ENCODE measurements around the gene APEX1.

APEX1 gene

DNA sequence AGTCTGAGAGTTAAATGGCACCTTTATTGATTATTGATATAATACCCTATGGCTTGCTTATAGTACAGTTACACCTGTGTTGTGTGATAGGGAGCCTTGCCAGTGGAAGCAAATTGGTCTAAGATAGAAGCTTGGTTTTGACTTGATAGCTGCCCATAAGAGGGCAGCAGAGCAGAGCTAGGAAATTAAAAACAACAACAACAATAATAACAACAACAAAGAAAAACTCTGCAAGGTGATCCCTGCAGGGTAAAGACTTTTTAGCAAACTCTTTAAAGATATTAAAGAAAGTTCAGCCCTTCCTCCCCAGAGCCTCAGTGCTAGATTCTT, 32.3 kb downstream of the APEX1 start:
- DNase-seq (ENCODE audit: insufficient read length, low spot score) = no peak

DNA sequence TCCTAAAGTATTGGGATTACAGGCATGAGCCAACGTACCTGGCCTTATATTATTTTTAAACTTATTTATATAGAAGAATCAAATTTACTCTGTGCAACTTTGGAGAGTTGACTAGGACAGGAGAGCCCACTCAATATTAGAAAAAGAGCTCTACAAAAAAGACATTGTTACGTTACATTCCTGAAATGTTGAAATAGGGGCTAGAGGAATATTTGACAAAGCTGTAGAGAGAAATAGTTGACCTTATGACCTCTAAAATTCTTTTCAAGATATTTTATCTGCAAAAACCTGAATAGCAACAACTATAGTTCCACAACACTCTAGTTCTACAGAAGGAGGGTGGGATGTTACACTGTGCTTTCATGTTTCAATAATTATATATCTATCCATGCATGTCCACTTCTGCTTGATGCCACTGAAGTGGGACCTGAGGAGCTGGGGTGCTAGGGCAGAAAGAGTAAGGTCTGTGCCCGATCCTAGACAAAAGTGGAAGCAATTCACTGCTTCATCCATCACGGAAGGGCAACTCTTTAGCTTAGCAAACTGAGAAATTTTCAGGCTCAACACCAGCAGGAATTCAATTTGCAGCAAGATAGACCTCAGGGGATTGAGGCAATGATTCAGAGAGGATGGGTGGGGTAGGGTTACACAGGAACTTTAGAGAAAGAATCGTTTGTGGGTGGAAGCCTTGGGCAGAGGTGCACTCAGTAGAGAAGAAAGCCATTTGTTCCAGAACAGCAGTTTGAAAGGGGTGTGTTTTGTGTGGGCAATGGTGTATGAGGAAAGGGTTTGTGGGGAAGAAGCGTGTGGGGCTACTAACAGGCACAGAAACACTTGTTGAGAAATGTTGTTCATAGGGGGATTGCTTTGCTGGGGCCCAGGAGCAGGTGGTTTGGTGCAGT, 34.3 kb downstream of the APEX1 start:
- TF ChIP-seq POLR2A (IDR thresholded peaks at IDR 0.05; ENCODE audit: low read depth, low read length) (no peak), POU2F2 (IDR thresholded peaks at IDR 0.05; ENCODE audit: low read depth, low read length) (no peak), TAF1 (IDR thresholded peaks at IDR 0.05; ENCODE audit: low read depth, low read length) (no peak), POLR2AphosphoS5 (IDR thresholded peaks at IDR 0.05; ENCODE audit: low read depth, low read length) (no peak), SPI1 (IDR thresholded peaks at IDR 0.05; ENCODE audit: low read depth, low read length) (no peak), PAX5 (IDR thresholded peaks at IDR 0.05; ENCODE audit: insufficient read depth, low read length, severe bottlenecking) (no peak)
- peak; percentile 79 for FAIRE-seq
- no peak for DNase-seq (ENCODE audit: insufficient read length, low spot score)

More for the DNA sequence above, 32.3 kb downstream of the APEX1 start:
- TF ChIP-seq POU2F2 (IDR thresholded peaks at IDR 0.05; ENCODE audit: low read depth, low read length) = no peak
- TF ChIP-seq POLR2A (IDR thresholded peaks at IDR 0.05; ENCODE audit: low read depth, low read length) = no peak
- TF ChIP-seq POLR2AphosphoS5 (IDR thresholded peaks at IDR 0.05; ENCODE audit: low read depth, low read length) = no peak
- no peak for TF ChIP-seq TAF1 (IDR thresholded peaks at IDR 0.05; ENCODE audit: low read depth, low read length)
- no peak for TF ChIP-seq PAX5 (IDR thresholded peaks at IDR 0.05; ENCODE audit: insufficient read depth, low read length, severe bottlenecking)
- no peak for TF ChIP-seq SPI1 (IDR thresholded peaks at IDR 0.05; ENCODE audit: low read depth, low read length)
- no peak for FAIRE-seq

DNA sequence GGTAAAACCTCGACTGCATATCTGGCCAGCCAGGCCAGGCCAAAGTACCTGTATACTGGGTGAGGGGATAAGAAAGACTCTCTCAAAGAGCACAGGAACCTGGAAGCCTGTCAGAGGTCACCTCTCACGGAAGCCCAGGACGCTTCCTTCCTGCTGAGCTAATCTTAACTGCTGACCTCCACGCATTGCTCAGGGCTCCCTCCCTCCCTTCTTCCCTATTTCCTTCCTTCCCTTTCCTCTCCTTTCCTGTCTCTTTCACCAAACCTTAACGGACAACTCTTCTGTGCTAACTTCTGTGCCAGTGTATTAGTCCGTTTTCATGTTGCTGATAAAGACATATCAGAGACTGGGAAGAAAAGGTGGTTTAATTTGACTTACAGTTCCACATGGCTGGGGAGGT, 35.5 kb downstream of the APEX1 start:
- DNase-seq (ENCODE audit: insufficient read length, low spot score) = no peak
- no peak for FAIRE-seq
- TF ChIP-seq POLR2A (IDR thresholded peaks at IDR 0.05; ENCODE audit: low read depth, low read length) = no peak
- no peak for TF ChIP-seq TAF1 (IDR thresholded peaks at IDR 0.05; ENCODE audit: low read depth, low read length)
- no peak for TF ChIP-seq POU2F2 (IDR thresholded peaks at IDR 0.05; ENCODE audit: low read depth, low read length)

DNA sequence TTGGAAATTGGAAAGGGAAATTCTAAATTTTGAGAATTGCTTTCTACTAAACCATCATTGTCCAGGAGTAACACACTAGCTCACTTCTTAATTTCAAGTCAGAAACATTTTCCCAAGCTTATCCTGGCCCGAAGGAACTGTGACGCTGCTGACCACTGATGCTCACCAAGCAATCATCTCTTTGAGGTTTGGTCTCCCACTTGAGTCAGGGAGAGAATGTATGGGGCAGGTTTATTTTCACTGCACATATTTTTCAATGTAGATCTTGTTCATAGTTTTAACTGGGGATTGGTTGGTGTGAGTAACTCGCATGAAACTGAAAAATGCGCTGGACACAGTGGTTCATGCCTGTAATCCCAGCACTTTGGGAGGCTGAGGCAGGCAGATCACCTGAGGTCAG, 37.5 kb downstream of the APEX1 start:
- TF ChIP-seq TAF1 (IDR thresholded peaks at IDR 0.05; ENCODE audit: low read depth, low read length) = no peak
- no peak for TF ChIP-seq POLR2A (IDR thresholded peaks at IDR 0.05; ENCODE audit: low read depth, low read length)
- no peak for TF ChIP-seq SPI1 (IDR thresholded peaks at IDR 0.05; ENCODE audit: low read depth, low read length)
- no peak for TF ChIP-seq PAX5 (IDR thresholded peaks at IDR 0.05; ENCODE audit: insufficient read depth, low read length, severe bottlenecking)
- FAIRE-seq = no peak
- DNase-seq (ENCODE audit: insufficient read length, low spot score) = no peak

DNA sequence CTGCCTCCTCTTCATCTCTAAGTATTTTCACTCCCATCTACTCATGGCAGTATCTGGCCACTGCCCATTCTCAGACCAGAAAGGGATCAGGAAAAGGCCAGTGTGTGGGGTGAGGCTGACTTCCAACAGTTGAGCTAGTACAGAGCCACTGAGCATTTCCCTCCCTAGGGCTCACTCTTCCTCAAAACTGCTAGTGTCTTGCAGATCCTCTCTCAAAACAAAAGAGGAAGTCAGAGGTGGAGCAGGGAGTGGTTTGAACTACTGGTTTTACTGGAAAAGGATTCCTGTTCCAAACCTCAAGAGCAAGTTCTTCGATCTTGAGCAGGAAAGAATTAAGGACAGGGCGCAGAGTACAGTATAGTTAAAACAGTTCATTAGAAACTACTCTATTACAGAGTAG, 38.6 kb downstream of the APEX1 start:
- no peak for DNase-seq (ENCODE audit: insufficient read length, low spot score)
- TF ChIP-seq SPI1 (IDR thresholded peaks at IDR 0.05; ENCODE audit: low read depth, low read length) (peak; percentile 91), POLR2AphosphoS5 (IDR thresholded peaks at IDR 0.05; ENCODE audit: low read depth, low read length) (no peak)
- peak; percentile 65 for FAIRE-seq

DNA sequence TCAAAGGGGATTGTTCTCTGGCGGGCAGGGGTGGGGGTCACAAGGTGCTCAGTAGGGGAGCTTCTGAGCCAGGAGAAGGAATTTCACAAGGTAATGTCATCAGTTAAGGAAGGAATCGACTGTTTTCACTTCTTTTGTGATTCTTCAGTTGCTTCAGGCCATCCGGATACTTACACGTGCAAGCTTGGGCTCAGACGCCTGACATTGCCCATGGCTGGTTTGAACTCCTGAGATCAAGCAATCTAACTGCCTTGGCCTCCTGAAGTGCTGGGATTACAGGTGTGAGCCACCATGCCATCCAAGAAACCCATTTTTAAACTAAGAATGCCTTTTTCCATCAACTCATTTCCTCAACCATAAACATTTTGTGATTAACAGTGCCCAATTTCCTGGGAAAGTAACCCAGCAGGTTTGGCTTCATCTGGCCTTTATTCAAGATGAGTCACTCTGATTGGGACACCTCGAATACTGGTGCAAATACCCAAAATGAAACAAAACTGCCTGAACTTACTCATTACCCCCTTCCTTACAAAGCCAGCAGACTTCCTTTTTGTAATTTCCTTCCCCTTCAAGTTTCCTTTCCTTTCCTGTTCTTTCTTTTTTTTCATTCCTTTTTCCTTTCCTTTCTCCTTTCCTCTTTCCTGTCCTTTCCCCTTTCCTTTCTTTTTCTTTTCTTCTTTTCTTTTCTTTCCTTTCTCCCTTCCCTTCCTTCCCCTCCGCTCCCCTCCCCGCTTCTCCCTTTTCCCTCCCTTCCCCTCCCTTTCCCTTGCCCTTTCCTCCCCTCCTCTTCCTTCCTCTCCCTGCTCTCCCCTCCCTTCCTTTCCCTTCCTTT, 40.1 kb downstream of the APEX1 start:
- DNase-seq (ENCODE audit: insufficient read length, low spot score) (no peak), FAIRE-seq (no peak)

DNA sequence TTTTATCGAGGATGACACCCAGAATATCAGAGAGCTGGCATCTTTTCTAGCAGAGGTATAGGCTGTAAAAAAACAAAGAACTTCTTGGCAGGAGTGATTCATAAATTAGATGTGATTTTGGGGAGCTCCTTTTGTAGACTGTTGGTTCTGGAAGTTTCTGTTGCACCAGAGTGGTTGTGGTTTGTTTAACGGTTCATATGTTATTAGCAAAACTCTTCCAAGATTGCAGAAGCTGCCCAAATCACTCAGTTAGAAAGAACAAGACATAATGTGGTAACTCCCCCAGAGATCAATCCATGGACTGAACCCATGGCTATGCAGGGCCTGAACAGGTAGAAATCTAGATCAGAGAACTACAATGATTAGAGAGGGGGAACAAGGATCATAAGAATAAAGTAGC, 43.6 kb downstream of the APEX1 start:
- FAIRE-seq (no peak), DNase-seq (ENCODE audit: insufficient read length, low spot score) (no peak)
- TF ChIP-seq POU2F2 (IDR thresholded peaks at IDR 0.05; ENCODE audit: low read depth, low read length) = no peak

More for the DNA sequence above, 40.1 kb downstream of the APEX1 start:
- no peak for TF ChIP-seq TAF1 (IDR thresholded peaks at IDR 0.05; ENCODE audit: low read depth, low read length)
- no peak for TF ChIP-seq PAX5 (IDR thresholded peaks at IDR 0.05; ENCODE audit: insufficient read depth, low read length, severe bottlenecking)
- no peak for TF ChIP-seq POLR2A (IDR thresholded peaks at IDR 0.05; ENCODE audit: low read depth, low read length)
- TF ChIP-seq POLR2AphosphoS5 (IDR thresholded peaks at IDR 0.05; ENCODE audit: low read depth, low read length) = no peak
- TF ChIP-seq SPI1 (IDR thresholded peaks at IDR 0.05; ENCODE audit: low read depth, low read length) = no peak
- TF ChIP-seq POU2F2 (IDR thresholded peaks at IDR 0.05; ENCODE audit: low read depth, low read length) = no peak

DNA sequence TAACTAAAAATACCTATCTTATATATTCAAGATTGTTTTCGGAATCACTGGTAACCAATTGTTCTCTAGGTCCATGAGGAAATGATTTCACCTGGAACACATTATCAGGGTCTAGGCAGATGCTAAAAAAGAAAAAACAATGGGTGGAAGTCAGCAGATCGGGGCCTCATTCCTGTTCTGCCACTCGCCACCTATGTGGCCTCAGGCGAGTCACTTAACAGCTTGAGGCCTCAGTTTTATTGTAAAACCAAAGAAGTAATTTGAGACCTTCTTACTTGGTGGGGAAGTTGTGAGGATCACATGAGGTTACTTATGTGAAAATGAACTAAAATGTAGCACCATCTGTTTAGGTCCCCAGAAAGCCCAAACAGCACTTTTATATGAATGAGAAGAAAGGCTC, 44.1 kb downstream of the APEX1 start:
- FAIRE-seq (no peak), DNase-seq (ENCODE audit: insufficient read length, low spot score) (no peak)
- no peak for TF ChIP-seq PAX5 (IDR thresholded peaks at IDR 0.05; ENCODE audit: insufficient read depth, low read length, severe bottlenecking)
- no peak for TF ChIP-seq POLR2A (IDR thresholded peaks at IDR 0.05; ENCODE audit: low read depth, low read length)
- no peak for TF ChIP-seq POU2F2 (IDR thresholded peaks at IDR 0.05; ENCODE audit: low read depth, low read length)
- no peak for TF ChIP-seq SPI1 (IDR thresholded peaks at IDR 0.05; ENCODE audit: low read depth, low read length)
- TF ChIP-seq TAF1 (IDR thresholded peaks at IDR 0.05; ENCODE audit: low read depth, low read length) = no peak
- TF ChIP-seq POLR2AphosphoS5 (IDR thresholded peaks at IDR 0.05; ENCODE audit: low read depth, low read length) = no peak

DNA sequence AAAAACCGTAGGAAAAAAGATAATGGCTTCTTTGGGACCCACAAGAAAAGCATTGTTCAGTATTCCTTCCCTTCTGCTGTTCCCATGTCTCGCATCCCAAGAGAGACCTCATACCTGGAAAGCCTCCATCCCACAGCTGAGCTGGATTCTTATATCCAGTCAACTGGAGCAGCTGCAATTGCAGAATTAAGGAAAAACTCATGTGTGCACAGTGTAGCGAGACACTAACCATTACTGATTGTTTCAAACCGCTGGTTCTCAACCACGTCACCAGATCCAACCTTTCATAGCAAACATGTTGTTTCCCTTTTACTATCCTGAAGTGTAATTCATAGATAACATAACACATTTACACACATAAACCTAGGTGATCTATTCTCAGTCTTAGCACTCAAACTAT, 44.9 kb downstream of the APEX1 start:
- FAIRE-seq = no peak
- TF ChIP-seq PAX5 (IDR thresholded peaks at IDR 0.05; ENCODE audit: insufficient read depth, low read length, severe bottlenecking) = no peak
- no peak for TF ChIP-seq SPI1 (IDR thresholded peaks at IDR 0.05; ENCODE audit: low read depth, low read length)
- TF ChIP-seq POU2F2 (IDR thresholded peaks at IDR 0.05; ENCODE audit: low read depth, low read length) = no peak
- no peak for TF ChIP-seq TAF1 (IDR thresholded peaks at IDR 0.05; ENCODE audit: low read depth, low read length)
- TF ChIP-seq POLR2A (IDR thresholded peaks at IDR 0.05; ENCODE audit: low read depth, low read length) = no peak
- DNase-seq (ENCODE audit: insufficient read length, low spot score) = no peak

DNA sequence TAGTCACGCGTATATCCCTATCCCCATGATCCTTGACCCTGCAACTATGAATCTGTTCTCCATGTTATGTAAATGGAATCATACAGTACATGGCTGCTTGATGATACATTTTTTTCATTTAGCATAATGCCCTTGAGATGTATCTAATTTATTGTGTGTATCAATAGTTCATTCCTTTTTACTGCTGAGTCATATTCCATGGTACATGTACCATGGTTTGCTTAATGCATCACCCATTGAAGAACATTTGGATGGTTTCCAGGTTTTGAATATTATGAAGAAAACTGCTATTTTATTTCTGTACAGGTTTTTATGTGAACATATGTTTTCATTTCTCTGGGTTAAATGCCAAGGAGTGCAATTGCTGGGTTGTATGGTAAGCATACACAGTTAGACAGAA, 46.3 kb downstream of the APEX1 start:
- TF ChIP-seq PAX5 (IDR thresholded peaks at IDR 0.05; ENCODE audit: insufficient read depth, low read length, severe bottlenecking) (no peak), TAF1 (IDR thresholded peaks at IDR 0.05; ENCODE audit: low read depth, low read length) (no peak), POLR2AphosphoS5 (IDR thresholded peaks at IDR 0.05; ENCODE audit: low read depth, low read length) (no peak), POLR2A (IDR thresholded peaks at IDR 0.05; ENCODE audit: low read depth, low read length) (no peak), SPI1 (IDR thresholded peaks at IDR 0.05; ENCODE audit: low read depth, low read length) (no peak), POU2F2 (IDR thresholded peaks at IDR 0.05; ENCODE audit: low read depth, low read length) (no peak)
- DNase-seq (ENCODE audit: insufficient read length, low spot score) = no peak
- no peak for FAIRE-seq
